Upper lobe of left lung (tissue), 6 donors: Measurements from ENCODE around the gene LYRM4. TPM values are rescaled to one million over a fixed set of nuclear protein-coding genes. Genes with fewer than 3 reads are reported as not detected.

Source experiments
- ATAC-seq, 2 donors: fragments of 200-7000 bp; cut with Tn5 transposase; one replicate each; pipeline ENCODE4 v1.9.1; 2022; ENCODE audit warnings: mild to moderate bottlenecking in 2 of 2, moderate library complexity in 2 of 2; ENCODE audit not compliant: low FRiP score in 2 of 2
- DNase-seq, 2 donors: peaks; one replicate each; pipeline ENCODE4 v3.0.0-alpha.2; 2019 to 2020
- H3K27ac ChIP-seq, 4 donors: fragments of 200-600 bp; sonication (generic); one replicate each; pipeline ENCODE4 v1.5.1; 2016 to 2019
- H3K27me3 ChIP-seq, 4 donors: fragments of 200-600 bp; sonication (generic); one replicate each; pipeline ENCODE4 v1.5.1; 2017 to 2019
- H3K36me3 ChIP-seq, 4 donors: fragments of 200-600 bp; sonication (generic); one replicate each; pipeline ENCODE4 v1.5.1; 2016 to 2019
- H3K4me1 ChIP-seq, 4 donors: fragments of 200-600 bp; sonication (generic); one replicate each; pipeline ENCODE4 v1.5.1; 2018 to 2019
- H3K4me3 ChIP-seq, 4 donors: fragments of 200-600 bp; sonication (generic); one replicate each; pipeline ENCODE4 v1.5.1; 2017 to 2019; ENCODE audit warnings: mild to moderate bottlenecking in 2 of 4, moderate library complexity in 1 of 4
- H3K9me3 ChIP-seq, 4 donors: fragments of 200-600 bp; sonication (generic); one replicate each; pipeline ENCODE4 v1.5.1; 2018 to 2019
- EP300 ChIP-seq, 4 donors: sonication (generic); formaldehyde crosslinking; IDR thresholded peaks; one replicate each; pipeline ENCODE4 v1.5.1; 2017; ENCODE audit warnings: antibody characterized with exemption in 4 of 4, control low read depth in 2 of 4
- POLR2A ChIP-seq, 4 donors: fragments of 450-650 bp; IDR thresholded peaks; one replicate each; pipeline ENCODE4 v1.5.1; 2016 to 2017; ENCODE audit warnings: antibody characterized with exemption in 4 of 4, mild to moderate bottlenecking in 2 of 4
- POLR2AphosphoS5 ChIP-seq, 2 donors: sonication (generic); formaldehyde crosslinking; IDR thresholded peaks; one replicate each; pipeline ENCODE4 v1.5.1; 2017; ENCODE audit warnings: antibody characterized with exemption in 2 of 2
- WGBS, 2 donors: methylation state at CpG; one replicate each; pipeline ENCODE4 v1.1.5; 2017 to 2018; 5-methylcytosine and 5-hydroxymethylcytosine counted together
- total RNA-seq, 6 donors: library from RNA; depleted of rRNA in 4 of 6; stranded (reverse); fragments of >200 nt in 4 of 6; gene quantifications; one replicate each; pipeline versions ENCODE4 v1.1.0 to v1.2.1, GENCODE V29; 2016 to 2021
- TF ChIP-seq, protein P1 (sequence below), 6 experiments: fragments of 450-650 bp in 4 of 6; fragments of 200-600 bp in 2 of 6; sonication (generic) in 2 of 6; IDR thresholded peaks; one replicate each; pipeline ENCODE4 v1.5.1; 2016 to 2019; ENCODE audit warnings: antibody characterized with exemption in 6 of 6
- donor health status: DM: no; HTN: no; CAD: no; lungs with moderate emphysema.
- donor health status: DM: no; HTN: yes; CAD: no; lungs with severe emphysema.

The LYRM4 gene
- total RNA-seq, 6 donors from 2014 or later: 5.8 to 24.1 (median 15.9) TPM

DNA sequence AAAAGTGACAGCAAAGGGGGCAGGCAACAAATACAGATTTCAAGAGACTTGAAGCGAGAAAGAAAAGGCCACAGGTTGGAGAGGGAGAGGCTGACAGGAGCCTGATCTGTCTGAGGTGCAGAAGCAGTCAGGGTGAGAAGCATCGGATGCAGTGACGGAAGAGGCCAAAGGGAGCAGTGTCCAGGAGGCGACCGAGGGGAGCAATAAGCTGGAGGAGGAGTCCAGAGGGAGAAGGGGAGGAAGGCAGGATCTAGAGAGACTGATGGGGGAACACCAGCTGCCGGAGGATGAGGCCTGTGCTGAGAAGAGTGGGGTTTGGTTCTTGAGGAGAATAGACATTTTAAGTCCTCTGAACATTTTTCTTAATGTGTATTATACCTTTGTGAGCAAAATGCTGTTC is 24.3 kb upstream of the LYRM4 start:
- Histone ChIP-seq H3K27ac (no peak overlapping the region), H3K4me3 (no peak overlapping the region), H3K4me1 (peaks cover 11 to 15% (median 13%) of the 10 kb centered on the region in 4 donors), H3K9me3 (no peaks in the 10 kb centered on the region), H3K36me3 (no peaks in the 10 kb centered on the region), H3K27me3 (no peaks in the 10 kb centered on the region)
- DNase-seq: no peak
- 94 to 98% methylated on average over 6 of the region's 6 CpGs for WGBS, 2 donors
- no peak for ATAC-seq
- TF ChIP-seq POLR2A (IDR thresholded peaks at IDR 0.05) (no peak), POLR2AphosphoS5 (IDR thresholded peaks at IDR 0.05) (no peak), EP300 (IDR thresholded peaks at IDR 0.05) (no peak)
- TF ChIP-seq, protein P1, sequence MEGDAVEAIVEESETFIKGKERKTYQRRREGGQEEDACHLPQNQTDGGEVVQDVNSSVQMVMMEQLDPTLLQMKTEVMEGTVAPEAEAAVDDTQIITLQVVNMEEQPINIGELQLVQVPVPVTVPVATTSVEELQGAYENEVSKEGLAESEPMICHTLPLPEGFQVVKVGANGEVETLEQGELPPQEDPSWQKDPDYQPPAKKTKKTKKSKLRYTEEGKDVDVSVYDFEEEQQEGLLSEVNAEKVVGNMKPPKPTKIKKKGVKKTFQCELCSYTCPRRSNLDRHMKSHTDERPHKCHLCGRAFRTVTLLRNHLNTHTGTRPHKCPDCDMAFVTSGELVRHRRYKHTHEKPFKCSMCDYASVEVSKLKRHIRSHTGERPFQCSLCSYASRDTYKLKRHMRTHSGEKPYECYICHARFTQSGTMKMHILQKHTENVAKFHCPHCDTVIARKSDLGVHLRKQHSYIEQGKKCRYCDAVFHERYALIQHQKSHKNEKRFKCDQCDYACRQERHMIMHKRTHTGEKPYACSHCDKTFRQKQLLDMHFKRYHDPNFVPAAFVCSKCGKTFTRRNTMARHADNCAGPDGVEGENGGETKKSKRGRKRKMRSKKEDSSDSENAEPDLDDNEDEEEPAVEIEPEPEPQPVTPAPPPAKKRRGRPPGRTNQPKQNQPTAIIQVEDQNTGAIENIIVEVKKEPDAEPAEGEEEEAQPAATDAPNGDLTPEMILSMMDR (IDR thresholded peaks at IDR 0.05): no peak

DNA sequence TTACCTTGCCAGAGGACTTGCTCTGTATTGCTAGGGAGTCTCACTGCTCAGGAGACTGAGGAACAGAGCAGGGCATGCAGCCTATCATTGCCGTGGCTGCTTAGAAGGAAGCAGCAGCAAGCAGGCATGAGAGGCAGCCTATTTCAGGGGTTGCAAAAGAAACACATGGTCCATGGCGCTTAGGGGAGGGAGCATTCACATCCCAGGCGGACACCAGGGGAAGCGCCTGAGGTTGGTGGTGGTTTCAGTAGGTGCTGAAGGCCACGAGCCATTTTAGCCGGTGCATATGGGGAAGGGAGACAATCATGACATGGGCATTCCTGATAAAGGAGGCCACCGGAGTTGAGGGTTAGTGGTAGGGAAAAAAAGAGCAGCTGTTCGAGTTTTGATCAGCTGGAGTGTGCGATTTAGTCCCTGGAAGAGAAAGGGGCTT is 21.5 kb upstream of the LYRM4 start:
- H3K9me3 ChIP-seq: no peaks in the 10 kb centered on the region
- no peaks in the 10 kb centered on the region for H3K27me3 ChIP-seq
- 83% methylated on average over 9 of the region's 9 CpGs for WGBS, 2 donors
- H3K36me3 ChIP-seq: no peaks in the 10 kb centered on the region
- H3K4me1 ChIP-seq: peaks cover 1 to 9% (median 4%) of the 10 kb centered on the region in 4 donors
- H3K27ac ChIP-seq: no peak overlapping the region
- no peak for DNase-seq
- no peak for ATAC-seq
- no peak overlapping the region for H3K4me3 ChIP-seq
- TF ChIP-seq, protein P1 (IDR thresholded peaks at IDR 0.05): no peak
- TF ChIP-seq EP300 (IDR thresholded peaks at IDR 0.05): no peak

DNA sequence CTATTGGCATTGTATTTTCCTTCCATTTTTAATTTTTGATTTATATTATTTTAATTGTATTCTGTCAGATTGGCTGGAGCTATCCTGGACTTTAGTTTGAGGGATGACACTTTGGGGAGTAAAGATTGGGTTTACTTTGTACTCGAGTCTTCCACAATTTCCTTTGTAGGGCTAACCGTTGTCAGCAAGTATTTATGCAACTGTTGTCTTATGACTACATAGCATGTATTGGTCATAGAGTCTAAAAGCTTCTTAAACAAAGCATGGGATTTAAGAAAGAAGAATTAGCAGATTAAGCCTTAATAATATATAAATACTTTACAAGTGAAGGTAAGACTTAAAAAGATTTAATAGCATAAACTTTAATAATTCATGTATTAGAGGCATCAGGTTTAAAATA is 20.2 kb upstream of the LYRM4 start:
- Histone ChIP-seq H3K4me1 (peaks cover 0 to 5% (median 1%) of the 10 kb centered on the region in 4 donors), H3K9me3 (no peaks in the 10 kb centered on the region), H3K27me3 (no peaks in the 10 kb centered on the region), H3K4me3 (no peak overlapping the region), H3K36me3 (no peaks in the 10 kb centered on the region), H3K27ac (no peak overlapping the region)
- 33 to 57% methylated on average over 2 of the region's 2 CpGs for WGBS, 2 donors
- DNase-seq (no peak), ATAC-seq (no peak)
- TF ChIP-seq, protein P1 (IDR thresholded peaks at IDR 0.05): no peak
- TF ChIP-seq EP300 (IDR thresholded peaks at IDR 0.05): no peak
- no peak for TF ChIP-seq POLR2A (IDR thresholded peaks at IDR 0.05)
- TF ChIP-seq POLR2AphosphoS5 (IDR thresholded peaks at IDR 0.05): no peak

DNA sequence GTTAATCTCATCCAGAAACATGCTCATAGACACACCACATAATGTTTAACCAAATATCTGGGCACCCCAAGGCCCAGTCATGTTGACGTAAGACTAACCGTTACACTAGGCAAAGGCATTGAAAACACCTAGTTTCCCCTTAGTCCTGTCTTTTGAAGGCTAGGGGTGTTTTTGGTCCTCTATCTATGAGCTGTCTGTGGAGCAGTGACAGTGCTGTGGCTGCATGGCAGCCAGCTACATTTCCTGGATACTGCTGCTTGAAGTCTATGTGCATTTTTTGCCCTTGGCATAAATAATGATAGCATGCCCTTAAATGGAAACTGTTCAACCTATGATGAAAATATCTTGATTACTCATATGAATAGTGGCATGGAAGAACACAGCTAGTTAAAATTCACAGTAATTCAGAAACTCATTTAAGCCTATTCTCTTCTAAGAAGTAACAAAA is 19.2 kb upstream of the LYRM4 start:
- H3K4me1 ChIP-seq: peaks cover 0 to 5% (median 1%) of the 10 kb centered on the region in 4 donors
- H3K9me3 ChIP-seq: no peaks in the 10 kb centered on the region
- DNase-seq (no peak), ATAC-seq (no peak)
- TF ChIP-seq EP300 (IDR thresholded peaks at IDR 0.05): no peak
- no peak for TF ChIP-seq POLR2AphosphoS5 (IDR thresholded peaks at IDR 0.05)
- TF ChIP-seq POLR2A (IDR thresholded peaks at IDR 0.05): no peak
- TF ChIP-seq, protein P1 (IDR thresholded peaks at IDR 0.05): no peak
- no peak overlapping the region for H3K4me3 ChIP-seq
- no peaks in the 10 kb centered on the region for H3K36me3 ChIP-seq
- WGBS, 2 donors: 85% methylated on average over 2 of the region's 2 CpGs
- no peak overlapping the region for H3K27ac ChIP-seq
- no peaks in the 10 kb centered on the region for H3K27me3 ChIP-seq

DNA sequence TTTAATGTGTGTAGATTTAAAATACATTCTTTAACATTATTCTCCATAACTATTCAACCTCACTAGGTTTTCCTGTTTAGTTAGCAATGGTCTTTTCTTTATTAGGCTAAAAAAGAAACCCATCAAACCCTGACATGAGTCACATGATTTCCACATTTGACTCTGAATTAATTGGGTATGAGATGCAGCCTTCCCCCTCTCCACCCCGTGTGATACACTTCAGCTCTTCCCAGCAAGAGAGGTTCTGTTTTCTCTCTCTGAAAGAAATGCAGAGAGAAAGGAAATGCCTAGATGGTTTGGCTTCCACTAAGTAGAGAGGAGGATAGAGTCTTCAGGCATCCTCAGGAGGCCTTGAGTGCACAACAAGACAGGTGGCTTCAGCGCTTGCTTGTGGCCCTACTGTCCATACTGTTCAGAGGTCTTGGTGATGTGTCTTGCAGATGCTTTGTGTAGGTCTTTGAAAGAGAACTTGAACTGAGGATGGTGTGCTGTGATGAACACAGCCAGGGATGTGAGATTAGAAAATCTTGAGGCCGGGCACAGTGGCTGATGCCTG is 17.9 kb upstream of the LYRM4 start:
- DNase-seq (no peak), ATAC-seq (no peak)
- H3K4me3 ChIP-seq: no peak overlapping the region
- WGBS, 2 donors: 81 to 84% methylated on average over 3 of the region's 3 CpGs
- no peak overlapping the region for H3K27ac ChIP-seq
- no peak for TF ChIP-seq POLR2AphosphoS5 (IDR thresholded peaks at IDR 0.05)
- no peak for TF ChIP-seq POLR2A (IDR thresholded peaks at IDR 0.05)
- TF ChIP-seq EP300 (IDR thresholded peaks at IDR 0.05): no peak
- H3K27me3 ChIP-seq: no peaks in the 10 kb centered on the region
- H3K4me1 ChIP-seq: peaks cover 0 to 5% (median 1%) of the 10 kb centered on the region in 4 donors
- H3K36me3 ChIP-seq: no peaks in the 10 kb centered on the region
- no peaks in the 10 kb centered on the region for H3K9me3 ChIP-seq
